H9 (cell line): ENCODE measurements around the gene SLIT1. TPM values are rescaled to one million over a fixed set of nuclear protein-coding genes. Genes with fewer than 3 reads are reported as not detected.

Experiments used
- DNase-seq: peaks from one replicate; pipeline ENCODE4 v3.0.0-alpha.2; 2017
- H2AFZ ChIP-seq: one replicate; pipeline ENCODE4 v1.6.1; 2013; ENCODE audit warnings: mild to moderate bottlenecking, low read length, control low read depth, moderate library complexity
- H2AK5ac ChIP-seq: 2 replicates; pipeline ENCODE4 v1.6.1; 2013; ENCODE audit warnings: low read length, control low read depth, mixed read lengths; ENCODE audit not compliant: insufficient read length
- H2BK120ac ChIP-seq: one replicate; pipeline ENCODE4 v1.6.1; 2013; ENCODE audit warnings: low read depth, mild to moderate bottlenecking, low read length, control low read depth, inconsistent platforms; ENCODE audit not compliant: poor library complexity, severe bottlenecking
- H2BK12ac ChIP-seq: 2 replicates; pipeline ENCODE4 v1.6.1; 2013; ENCODE audit warnings: low read length, control low read depth, mixed read lengths, low read depth; ENCODE audit not compliant: insufficient read length
- H2BK15ac ChIP-seq: 2 replicates; pipeline ENCODE4 v1.6.1; 2013; ENCODE audit warnings: low read depth, low read length, control low read depth
- H2BK20ac ChIP-seq: one replicate; pipeline ENCODE4 v1.6.1; 2013; ENCODE audit warnings: low read depth, mild to moderate bottlenecking, low read length, control low read depth, inconsistent platforms; ENCODE audit not compliant: poor library complexity, severe bottlenecking
- H2BK5ac ChIP-seq: 2 replicates; pipeline ENCODE4 v1.6.1; 2013; ENCODE audit warnings: low read length, control low read depth, mixed read lengths; ENCODE audit not compliant: insufficient read length
- H3K14ac ChIP-seq: 2 replicates; pipeline ENCODE4 v1.6.1; 2013; ENCODE audit warnings: low read length, control low read depth; ENCODE audit not compliant: insufficient read depth
- H3K18ac ChIP-seq: 2 replicates; pipeline ENCODE4 v1.6.1; 2013; ENCODE audit warnings: low read depth, mild to moderate bottlenecking, mixed read lengths, low read length, control low read depth; ENCODE audit not compliant: insufficient read length
- H3K23ac ChIP-seq: 2 replicates; pipeline ENCODE4 v1.6.1; 2013; ENCODE audit warnings: low read length, control low read depth, mixed read lengths, low read depth; ENCODE audit not compliant: insufficient read length
- H3K23me2 ChIP-seq: 2 replicates; pipeline ENCODE4 v1.6.1; 2013; ENCODE audit warnings: low read depth, mild to moderate bottlenecking, mixed read lengths, low read length, control low read depth; ENCODE audit not compliant: insufficient read length, poor library complexity, severe bottlenecking
- H3K27ac ChIP-seq: 2 replicates; pipeline ENCODE4 v1.5.1; 2013; ENCODE audit warnings: low read length, control low read depth, mixed read lengths, low read depth; ENCODE audit not compliant: insufficient read length
- H3K27me3 ChIP-seq: 2 replicates; pipeline ENCODE4 v1.6.1; 2013; ENCODE audit warnings: low read length, control low read depth, inconsistent platforms; ENCODE audit not compliant: insufficient read depth
- H3K4ac ChIP-seq: 2 replicates; pipeline ENCODE4 v1.6.1; 2013; ENCODE audit warnings: low read depth, mild to moderate bottlenecking, control low read depth, inconsistent platforms, low read length, moderate library complexity
- H3K4me1 ChIP-seq: 2 replicates; pipeline ENCODE4 v1.6.1; 2013; ENCODE audit warnings: low read length, control low read depth, inconsistent platforms; ENCODE audit not compliant: insufficient read depth
- H3K4me2 ChIP-seq: 2 replicates; pipeline ENCODE4 v1.6.1; 2013; ENCODE audit warnings: low read length, control low read depth, mixed read lengths; ENCODE audit not compliant: insufficient read length, insufficient read depth
- H3K56ac ChIP-seq: 2 replicates; pipeline ENCODE4 v1.6.1; 2013; ENCODE audit warnings: low read depth, mild to moderate bottlenecking, mixed read lengths, low read length, control low read depth; ENCODE audit not compliant: insufficient read length
- H3K79me1 ChIP-seq: 2 replicates; pipeline ENCODE4 v1.6.1; 2013; ENCODE audit warnings: low read depth, mild to moderate bottlenecking, moderate library complexity, low read length, control low read depth, inconsistent platforms; ENCODE audit not compliant: insufficient read depth, poor library complexity, severe bottlenecking
- H3K79me2 ChIP-seq: 2 replicates; pipeline ENCODE4 v1.6.1; 2013; ENCODE audit warnings: low read length, control low read depth, inconsistent platforms; ENCODE audit not compliant: insufficient read depth
- H3K9ac ChIP-seq: 2 replicates; pipeline ENCODE4 v1.6.1; 2013; ENCODE audit warnings: low read length, control low read depth, mixed read lengths; ENCODE audit not compliant: insufficient read length; ENCODE audit errors: extremely low read depth
- H3K9me3 ChIP-seq: one replicate; pipeline ENCODE4 v1.6.1; 2013; ENCODE audit warnings: low read depth, low read length, inconsistent platforms; ENCODE audit not compliant: control insufficient read depth
- H3T11ph ChIP-seq: one replicate; pipeline ENCODE4 v1.6.1; 2013; ENCODE audit warnings: mild to moderate bottlenecking, low read length, control low read depth, inconsistent platforms
- H4K20me1 ChIP-seq: one replicate; pipeline ENCODE4 v1.6.1; 2013; ENCODE audit not compliant: control insufficient read depth, insufficient read length, insufficient read depth
- H4K5ac ChIP-seq: 2 replicates; pipeline ENCODE4 v1.6.1; 2013; ENCODE audit warnings: low read depth, mild to moderate bottlenecking, mixed read lengths, low read length, control low read depth; ENCODE audit not compliant: insufficient read length
- H4K8ac ChIP-seq: replicated peaks from 2 replicates; pipeline ENCODE4 v1.6.1; 2013; ENCODE audit warnings: low read length, control low read depth, mixed read lengths, low read depth; ENCODE audit not compliant: insufficient read length
- H4K91ac ChIP-seq: 2 replicates; pipeline ENCODE4 v1.6.1; 2013; ENCODE audit warnings: low read depth, mild to moderate bottlenecking, moderate library complexity, mixed read lengths, low read length, control low read depth; ENCODE audit not compliant: insufficient read length
- H3K27ac Mint-ChIP-seq, 3 experiments: 2 replicates in 2 of 3; 3 replicates in 1 of 3; pipeline ENCODE4 v1.8.0; 2020 to 2021; ENCODE audit warnings: mixed read lengths in 3 of 3, mild to moderate bottlenecking in 1 of 3, moderate library complexity in 1 of 3
- H3K27me3 Mint-ChIP-seq: 2 replicates; pipeline ENCODE4 v1.8.0; 2021; ENCODE audit warnings: low read depth, mild to moderate bottlenecking, moderate library complexity, mixed read lengths
- H3K36me3 Mint-ChIP-seq, 3 experiments: 2 replicates in 2 of 3; 3 replicates in 1 of 3; pipeline ENCODE4 v1.8.0; 2020 to 2021; ENCODE audit warnings: low read depth in 3 of 3, mixed read lengths in 3 of 3; ENCODE audit not compliant: insufficient read depth in 1 of 3
- H3K4me1 Mint-ChIP-seq, 2 experiments: 2 replicates each; pipeline ENCODE4 v1.8.0; 2020; ENCODE audit warnings: mixed read lengths in 2 of 2
- H3K4me3 Mint-ChIP-seq, 2 experiments: 2 replicates in 1 of 2; 3 replicates in 1 of 2; pipeline ENCODE4 v1.8.0; 2020 to 2021; ENCODE audit warnings: mild to moderate bottlenecking in 2 of 2, mixed read lengths in 2 of 2, moderate library complexity in 1 of 2
- H3K9me3 Mint-ChIP-seq, 2 experiments: 2 replicates in 1 of 2; 3 replicates in 1 of 2; pipeline ENCODE4 v1.8.0; 2020; ENCODE audit warnings: mild to moderate bottlenecking in 2 of 2, mixed read lengths in 2 of 2, moderate library complexity in 1 of 2
- CTCF ChIP-seq: fragments of 200-600 bp; sonication (generic); conservative IDR thresholded peaks from 3 replicates; pipeline ENCODE4 v1.8.0; 2021; ENCODE audit warnings: antibody characterized with exemption, mild to moderate bottlenecking
- WGBS: extraction: QIAGEN DNeasy Blood & Tissue Kit; methylation state at CpG from one replicate; pipeline ENCODE4 v1.1.7; 2013; ENCODE audit warnings: missing lambda C conversion rate, low lambda C conversion rate, mixed read lengths; ENCODE audit not compliant: insufficient read length; ENCODE audit errors: extremely low coverage; 5-methylcytosine and 5-hydroxymethylcytosine counted together
- total RNA-seq: library from RNA; stranded (reverse); gene quantifications from 2 replicates; pipeline ENCODE4 v1.2.1, GENCODE V29; 2021

Gene SLIT1
- total RNA-seq, 1 experiment from 2014 or later: 0.57 TPM

- Histone ChIP-seq H3K79me2 (no peaks in the 10 kb centered on the region), H3K23me2 (no peaks in the 10 kb centered on the region), H3K27ac (no peak overlapping the region), H3T11ph (no peak overlapping the region), H2AFZ (no peak overlapping the region), H2BK15ac (no peak overlapping the region), H3K18ac (no peak overlapping the region), H2BK120ac (no peak overlapping the region), H3K4me1 (no peaks in the 10 kb centered on the region), H2AK5ac (no peak overlapping the region), H3K27me3 (no peaks in the 10 kb centered on the region), H4K5ac (no peak overlapping the region), H3K56ac (no peak overlapping the region), H4K8ac (no peak overlapping the region), H3K9ac (no peak overlapping the region), H4K91ac (no peak overlapping the region), H2BK12ac (no peak overlapping the region), H3K4ac (no peak overlapping the region), H3K79me1 (no peaks in the 10 kb centered on the region), H3K4me2 (no peak overlapping the region), H3K14ac (no peak overlapping the region), H3K9me3 (no peaks in the 10 kb centered on the region), H4K20me1 (no peaks in the 10 kb centered on the region), H2BK5ac (no peak overlapping the region), H3K23ac (no peak overlapping the region), H2BK20ac (no peak overlapping the region)
- Mint-ChIP-seq H3K27ac (no peak overlapping the region; a peak in 1 of 7 replicates), H3K9me3 (no peaks in the 10 kb centered on the region), H3K27me3 (peaks cover 11% of the 10 kb centered on the region), H3K4me3 (no peak overlapping the region), H3K36me3 (no peaks in the 10 kb centered on the region), H3K4me1 (peaks cover 11 to 14% of the 10 kb centered on the region in 2 experiments)
- no peak for DNase-seq
- no CpG with 5 or more reads among the region's 14 CpGs for WGBS
- TF ChIP-seq CTCF: no peak
Observed at GRCh38 chr10:97043563-97043855, 142.2 kb downstream of the SLIT1 start.
